Measurements from ENCODE around the gene TTYH1. TPM values are rescaled to one million over a fixed set of nuclear protein-coding genes. Genes with fewer than 3 reads are reported as not detected.

Gene TTYH1
- total and polyA plus RNA-seq, 2 experiments from 2014 or later, result 1.1 TPM; not detected in 1

DNA sequence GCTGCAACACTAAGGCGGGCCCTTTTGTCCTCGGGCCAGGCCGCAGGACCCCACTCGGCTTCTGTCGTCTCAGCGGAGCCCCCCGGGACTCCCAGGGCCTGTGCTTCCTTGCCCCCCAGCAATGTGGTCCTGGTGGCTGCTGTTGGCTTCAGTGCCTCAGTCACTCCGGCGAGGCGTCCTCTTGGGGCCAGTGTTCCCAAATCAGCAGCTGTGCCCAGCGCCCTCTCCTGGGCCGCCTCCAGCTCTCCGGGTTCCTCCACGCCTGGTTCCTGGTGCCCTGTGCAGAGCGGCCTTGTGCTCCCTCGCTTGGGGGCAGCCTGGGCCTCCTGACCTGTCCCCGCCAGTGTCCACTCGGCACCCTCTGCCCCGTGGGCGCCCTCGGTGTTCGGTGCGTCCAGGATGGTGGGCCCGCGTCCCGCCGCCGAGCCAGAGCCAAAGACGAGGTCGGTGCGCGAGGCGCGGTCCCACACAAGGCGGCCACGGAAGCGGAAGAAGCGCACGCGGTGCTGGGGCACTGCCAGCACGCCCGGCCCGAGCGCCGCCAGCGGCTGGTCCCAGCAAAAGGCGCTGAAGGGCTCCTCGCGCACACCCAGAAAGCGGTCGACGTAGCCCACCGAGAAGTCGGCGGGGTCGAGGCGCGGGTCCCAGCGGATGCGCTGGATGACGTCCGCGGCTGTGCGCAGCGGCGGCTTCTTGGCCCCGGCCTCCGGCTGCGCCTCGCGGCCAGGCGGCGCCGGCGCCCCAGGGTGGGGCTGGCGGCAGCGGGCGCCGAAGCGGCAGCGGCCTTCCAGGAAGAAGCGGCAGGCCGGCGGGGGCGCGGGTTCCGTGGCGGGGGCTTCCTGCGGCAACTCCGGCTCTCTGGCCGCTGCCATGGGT is 47.6 kb downstream of the TTYH1 start:
- Histone ChIP-seq H3K4me3 (peak overlapping the region; percentile 62), H3K4me1 (ENCODE audit: low read depth) (no peaks in the 10 kb centered on the region), H3K27me3 (no peaks in the 10 kb centered on the region), H3K36me3 (peaks cover 22% of the 10 kb centered on the region), H3K27ac (peak overlapping the region; percentile 79), H3K9me3 (ENCODE audit: low read depth) (no peaks in the 10 kb centered on the region)
- peak; percentile 64 to 81 for DNase-seq (ENCODE audit: low read depth in 1 of 2, low spot score in 1 of 2)
- TF ChIP-seq, protein P1, sequence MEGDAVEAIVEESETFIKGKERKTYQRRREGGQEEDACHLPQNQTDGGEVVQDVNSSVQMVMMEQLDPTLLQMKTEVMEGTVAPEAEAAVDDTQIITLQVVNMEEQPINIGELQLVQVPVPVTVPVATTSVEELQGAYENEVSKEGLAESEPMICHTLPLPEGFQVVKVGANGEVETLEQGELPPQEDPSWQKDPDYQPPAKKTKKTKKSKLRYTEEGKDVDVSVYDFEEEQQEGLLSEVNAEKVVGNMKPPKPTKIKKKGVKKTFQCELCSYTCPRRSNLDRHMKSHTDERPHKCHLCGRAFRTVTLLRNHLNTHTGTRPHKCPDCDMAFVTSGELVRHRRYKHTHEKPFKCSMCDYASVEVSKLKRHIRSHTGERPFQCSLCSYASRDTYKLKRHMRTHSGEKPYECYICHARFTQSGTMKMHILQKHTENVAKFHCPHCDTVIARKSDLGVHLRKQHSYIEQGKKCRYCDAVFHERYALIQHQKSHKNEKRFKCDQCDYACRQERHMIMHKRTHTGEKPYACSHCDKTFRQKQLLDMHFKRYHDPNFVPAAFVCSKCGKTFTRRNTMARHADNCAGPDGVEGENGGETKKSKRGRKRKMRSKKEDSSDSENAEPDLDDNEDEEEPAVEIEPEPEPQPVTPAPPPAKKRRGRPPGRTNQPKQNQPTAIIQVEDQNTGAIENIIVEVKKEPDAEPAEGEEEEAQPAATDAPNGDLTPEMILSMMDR (IDR thresholded peaks at IDR 0.05; ENCODE audit: low read depth, low read length), result peak; percentile 25

DNA sequence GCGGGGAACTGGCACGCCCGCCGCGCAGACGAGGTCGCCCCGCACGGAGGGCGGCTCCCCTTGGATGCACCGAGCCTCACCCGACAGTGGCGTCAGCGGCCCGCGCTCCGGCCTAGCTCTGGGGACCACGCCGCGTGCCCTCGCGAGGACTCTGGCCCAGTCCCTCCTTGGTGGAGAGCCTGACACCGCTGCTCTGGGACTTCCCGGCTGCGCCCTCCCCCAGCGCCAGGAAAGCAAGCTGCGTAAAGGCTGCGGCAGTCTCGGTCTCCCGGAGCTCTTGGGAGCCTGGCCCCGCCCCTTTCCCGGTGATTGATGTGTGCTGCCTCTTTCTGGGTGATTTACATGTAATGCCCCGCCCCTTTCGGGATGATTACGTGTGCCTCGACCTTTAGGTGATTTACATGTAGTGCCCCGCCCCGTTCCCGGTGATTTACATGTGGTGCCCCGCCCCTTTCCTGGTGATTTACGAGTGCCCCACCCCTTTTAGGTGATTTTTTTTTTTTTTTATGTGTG is 48.3 kb downstream of the TTYH1 start, which contains the start of gene LENG9:
Gene LENG9 (minus strand): TSS at position 248 of the 513 bp plus-strand sequence. CDS start 252 bp downstream, outside the sequence.
- Histone ChIP-seq H3K27ac (peak within 1 kb of the TSS; percentile 89), H3K4me3 (peak within 1 kb of the TSS; percentile 62), H3K9me3 (ENCODE audit: low read depth) (no peaks in the 10 kb centered on the region), H3K36me3 (peaks cover 16% of the 10 kb centered on the region), H3K4me1 (ENCODE audit: low read depth) (no peaks in the 10 kb centered on the region), H3K27me3 (no peaks in the 10 kb centered on the region)
- DNase-seq (ENCODE audit: low read depth in 1 of 2, low spot score in 1 of 2), result peak; percentile 100
- TF ChIP-seq, protein P1 (IDR thresholded peaks at IDR 0.05; ENCODE audit: low read depth, low read length), result no peak

DNA sequence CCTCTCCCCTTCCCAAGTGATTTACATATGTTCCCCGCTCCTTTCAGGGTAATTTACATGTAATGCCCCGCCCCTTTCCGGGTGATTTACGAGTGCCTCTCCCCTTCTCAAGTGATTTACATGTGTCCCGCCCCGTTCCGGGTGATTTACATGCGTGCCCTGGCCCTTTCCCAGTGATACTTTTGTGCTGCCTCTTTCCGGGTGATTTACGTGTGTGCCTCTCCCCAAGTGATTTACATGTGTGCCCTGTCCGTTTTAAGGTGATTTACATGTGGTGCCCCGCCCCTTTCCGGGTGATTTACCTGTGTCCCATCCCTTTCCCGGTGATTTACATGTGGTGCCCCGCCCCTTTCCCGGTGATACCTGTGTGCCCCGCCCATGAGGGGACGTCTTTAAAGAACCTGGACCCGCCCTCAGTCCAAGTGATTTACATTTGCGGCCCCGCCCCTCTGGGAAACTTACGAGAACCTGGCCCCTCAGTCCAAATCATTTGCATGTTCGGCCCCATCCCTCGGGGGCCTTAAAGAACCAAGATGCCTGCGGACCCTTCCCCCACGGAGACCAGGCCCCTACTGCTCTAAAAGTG is 48.9 kb downstream of the TTYH1 start:
- Histone ChIP-seq H3K4me3 (peak overlapping the region; percentile 62), H3K36me3 (peaks cover 11% of the 10 kb centered on the region), H3K27ac (peak overlapping the region; percentile 89), H3K4me1 (ENCODE audit: low read depth) (no peaks in the 10 kb centered on the region), H3K27me3 (no peaks in the 10 kb centered on the region), H3K9me3 (ENCODE audit: low read depth) (no peaks in the 10 kb centered on the region)
- DNase-seq (ENCODE audit: low read depth in 1 of 2, low spot score in 1 of 2), result peak; percentile 91 to 99
- TF ChIP-seq, protein P1 (IDR thresholded peaks at IDR 0.05; ENCODE audit: low read depth, low read length), result no peak

DNA sequence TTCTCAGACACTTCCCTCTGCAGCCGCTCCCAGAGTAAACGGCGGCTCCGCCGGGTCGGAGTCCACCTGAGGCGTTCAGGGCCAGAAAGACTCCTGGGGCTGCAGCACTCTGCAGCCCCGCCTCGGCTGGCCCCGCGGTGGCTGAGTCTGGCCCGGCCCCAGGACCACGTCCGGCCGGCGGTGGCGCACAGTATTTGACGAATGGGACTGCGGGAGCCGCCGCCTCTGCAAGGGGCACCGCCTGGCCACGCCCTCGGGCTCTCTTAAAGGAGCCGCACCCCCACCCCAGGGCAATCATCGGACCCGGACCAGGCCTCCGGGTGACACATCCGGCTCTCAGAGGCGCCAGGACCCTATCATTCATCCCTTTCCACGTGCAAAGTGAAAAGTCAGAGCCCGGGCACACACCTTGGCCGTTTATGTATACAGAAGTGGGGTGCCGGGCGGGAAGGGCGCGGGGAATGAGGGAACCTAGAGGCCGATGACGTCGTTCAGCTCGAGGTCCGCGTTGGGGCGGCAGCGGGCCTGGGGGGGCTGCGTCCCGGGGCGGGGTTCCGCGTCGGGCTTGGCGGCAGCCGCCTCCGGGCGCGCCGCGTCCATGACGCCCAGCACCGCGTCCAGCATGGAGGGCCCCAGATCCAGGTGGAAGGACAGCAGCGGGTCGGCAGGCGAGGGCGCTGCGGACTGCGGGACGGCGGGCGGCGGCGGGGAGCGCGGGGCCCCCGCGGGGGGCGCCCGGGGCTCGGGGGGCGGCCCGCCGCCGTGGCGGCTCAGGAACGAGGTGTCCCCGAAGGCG is 49.6 kb downstream of the TTYH1 start:
- H3K4me3 ChIP-seq, result peak overlapping the region; percentile 62
- H3K27me3 ChIP-seq, result peaks cover 1% of the 10 kb centered on the region
- peak; percentile 92 to 95 for DNase-seq (ENCODE audit: low read depth in 1 of 2, low spot score in 1 of 2)
- TF ChIP-seq, protein P1 (IDR thresholded peaks at IDR 0.05; ENCODE audit: low read depth, low read length), result no peak
- H3K27ac ChIP-seq, result peak overlapping the region; percentile 89
- H3K36me3 ChIP-seq, result peaks cover 7% of the 10 kb centered on the region
- no peaks in the 10 kb centered on the region for H3K9me3 ChIP-seq (ENCODE audit: low read depth)
- no peaks in the 10 kb centered on the region for H3K4me1 ChIP-seq (ENCODE audit: low read depth)
